ENCODE results near the gene FHIT.
A peak's percentile ranks its signal among the peaks of the same experiment; 100 is the strongest.

Gene FHIT

GRCh38 chr3:59885899-59886400 lies 1365.3 kb downstream of the FHIT start:
- DNase-seq, result no peak

- no peak for DNase-seq
These were observed 1366.2 kb downstream of the FHIT start for GRCh38 chr3:59885101-59885500.

- no peak for DNase-seq
These were observed 1366.8 kb downstream of the FHIT start for GRCh38 chr3:59884409-59884808.

GRCh38 chr3:59882746-59883145 lies 1368.5 kb downstream of the FHIT start:
- DNase-seq, result no peak

GRCh38 chr3:59880717-59881116 lies 1370.5 kb downstream of the FHIT start:
- no peak for DNase-seq

- no peak for DNase-seq
These were observed 1372.1 kb downstream of the FHIT start for GRCh38 chr3:59879031-59879581.

- no peak for DNase-seq
These were observed 1373.2 kb downstream of the FHIT start for GRCh38 chr3:59878038-59878427.

- no peak for DNase-seq
These were observed 1373.8 kb downstream of the FHIT start for GRCh38 chr3:59877263-59878037.

GRCh38 chr3:59876533-59877062 lies 1374.7 kb downstream of the FHIT start:
- DNase-seq, result no peak

GRCh38 chr3:59873576-59874230 lies 1377.5 kb downstream of the FHIT start:
- DNase-seq, result no peak

- no peak for DNase-seq
These were observed 1379.1 kb downstream of the FHIT start for GRCh38 chr3:59872128-59872527.

- no peak for DNase-seq
These were observed 1383.9 kb downstream of the FHIT start for GRCh38 chr3:59867185-59868002.

GRCh38 chr3:59866076-59866475 lies 1385.2 kb downstream of the FHIT start:
- DNase-seq, result no peak

GRCh38 chr3:59865351-59865750 lies 1385.9 kb downstream of the FHIT start:
- no peak for DNase-seq

GRCh38 chr3:59862686-59863085 lies 1388.6 kb downstream of the FHIT start:
- DNase-seq, result no peak

GRCh38 chr3:59857589-59858346 lies 1393.5 kb downstream of the FHIT start:
- peak; percentile 56 for DNase-seq

GRCh38 chr3:59856934-59857460 lies 1394.3 kb downstream of the FHIT start:
- no peak for DNase-seq

- DNase-seq, result no peak
These were observed 1397.1 kb downstream of the FHIT start for GRCh38 chr3:59854061-59854709.

- no peak for DNase-seq
These were observed 1400.8 kb downstream of the FHIT start for GRCh38 chr3:59850417-59850816.

GRCh38 chr3:59845386-59845785 lies 1405.9 kb downstream of the FHIT start:
- DNase-seq, result no peak

GRCh38 chr3:59843821-59844220 lies 1407.4 kb downstream of the FHIT start:
- no peak for DNase-seq
